Activated T-cell treated with anti-CD3 and anti-CD28 coated beads for 48 hours (primary cell): ENCODE results near the gene FXYD7.
"Not testable (repeated sequence)": the region's sequence is repeated elsewhere in the genome, so short reads cannot be mapped to it uniquely, and the experiment has no call there.

ENCODE experiments used
- DNase-seq: peaks from one replicate; pipeline ENCODE4 v3.0.0-alpha.2; 2020; ENCODE audit warnings: low read depth

The FXYD7 gene

GRCh38 chr19:35127871-35128270 is 15.2 kb upstream of the FXYD7 start:
- no peak for DNase-seq

- DNase-seq = no peak
Measured at GRCh38 chr19:35128398-35129057, 14.5 kb upstream of the FXYD7 start.

- not testable (repeated sequence) for DNase-seq
Measured at GRCh38 chr19:35129724-35130274, 13.3 kb upstream of the FXYD7 start.

- DNase-seq = no peak
Measured at GRCh38 chr19:35130761-35131720, 12.0 kb upstream of the FXYD7 start.

- DNase-seq = no peak
Measured at GRCh38 chr19:35132254-35132653, 10.8 kb upstream of the FXYD7 start.

- DNase-seq = no peak
Measured at GRCh38 chr19:35133826-35134225, 9.2 kb upstream of the FXYD7 start.

GRCh38 chr19:35134601-35135242 is 8.3 kb upstream of the FXYD7 start, which contains the start of gene LGI4:
TSS of gene LGI4 (minus strand) at chr19:35135059. CDS start at chr19:35134680, 379 bp downstream.
- DNase-seq = no peak

- peak; percentile 67 for DNase-seq
Measured at GRCh38 chr19:35135389-35135909, 7.6 kb upstream of the FXYD7 start.

- no peak for DNase-seq
Measured at GRCh38 chr19:35136231-35136630, 6.8 kb upstream of the FXYD7 start.

GRCh38 chr19:35136977-35137702 is 5.9 kb upstream of the FXYD7 start:
- DNase-seq = no peak

- no peak for DNase-seq
Measured at GRCh38 chr19:35138305-35138892, 4.7 kb upstream of the FXYD7 start, which contains the start of gene FXYD1. TSS of gene FXYD1 (plus strand) at chr19:35138824. CDS start at chr19:35140080, 1,256 bp downstream.

GRCh38 chr19:35140207-35140961 is 2.7 kb upstream of the FXYD7 start:
- no peak for DNase-seq

GRCh38 chr19:35140962-35141836 is 1.9 kb upstream of the FXYD7 start:
- DNase-seq = peak; percentile 98

- DNase-seq = no peak
Measured at GRCh38 chr19:35141837-35142605, 1.0 kb upstream of the FXYD7 start.

GRCh38 chr19:35142606-35143230 is 337 bp upstream of the FXYD7 start:
- peak; percentile 60 for DNase-seq

- DNase-seq = no peak
Measured at GRCh38 chr19:35143818-35144217, 763 bp downstream of the FXYD7 start.

- no peak for DNase-seq
Measured at GRCh38 chr19:35144259-35144599, 1.2 kb downstream of the FXYD7 start.
